Nephron (organoid): ENCODE data around the gene TTC21A.
"Not testable (repeated sequence)": the region's sequence is repeated elsewhere in the genome, so short reads cannot be mapped to it uniquely, and the experiment has no call there.

Source experiments
- H3K27ac Mint-ChIP-seq, 3 experiments: 2 replicates each; pipeline ENCODE4 v1.8.0; 2020; ENCODE audit warnings: mixed read lengths in 3 of 3, mild to moderate bottlenecking in 2 of 3, moderate library complexity in 1 of 3
- H3K27me3 Mint-ChIP-seq: 2 replicates; pipeline ENCODE4 v1.8.0; 2021; ENCODE audit warnings: low read depth, mild to moderate bottlenecking, moderate library complexity, mixed read lengths
- H3K36me3 Mint-ChIP-seq: 2 replicates; pipeline ENCODE4 v1.8.0; 2020; ENCODE audit warnings: low read depth, mixed read lengths
- H3K4me1 Mint-ChIP-seq: 2 replicates; pipeline ENCODE4 v1.8.0; 2020; ENCODE audit warnings: mixed read lengths
- H3K4me3 Mint-ChIP-seq, 3 experiments: 2 replicates each; pipeline ENCODE4 v1.8.0; 2020; ENCODE audit warnings: mild to moderate bottlenecking in 3 of 3, mixed read lengths in 3 of 3, moderate library complexity in 2 of 3
- H3K9me3 Mint-ChIP-seq: 2 replicates; pipeline ENCODE4 v1.8.0; 2020; ENCODE audit warnings: mixed read lengths
- CTCF ChIP-seq, 3 experiments: fragments of 200-600 bp; sonication (generic); IDR thresholded peaks; one replicate each; pipeline ENCODE4 v1.5.0; 2021; ENCODE audit warnings: antibody characterized with exemption in 3 of 3; ENCODE audit not compliant: unreplicated experiment in 3 of 3

Gene TTC21A

GRCh38 chr3:39166932-39167532 is 59.6 kb downstream of the TTC21A start:
- TF ChIP-seq CTCF (IDR thresholded peaks at IDR 0.05; ENCODE audit: unreplicated experiment in 3 of 3) = no peak
- Mint-ChIP-seq H3K9me3 (no peaks in the 10 kb centered on the region), H3K36me3 (no peaks in the 10 kb centered on the region), H3K27me3 (peaks cover 3% of the 10 kb centered on the region), H3K4me1 (peaks cover 11% of the 10 kb centered on the region), H3K4me3 (no peak overlapping the region), H3K27ac (no peak overlapping the region)

GRCh38 chr3:39168156-39168780 is 60.8 kb downstream of the TTC21A start:
- Mint-ChIP-seq H3K27me3 (peaks cover 3% of the 10 kb centered on the region), H3K4me1 (peaks cover 11% of the 10 kb centered on the region), H3K4me3 (no peak overlapping the region), H3K36me3 (no peaks in the 10 kb centered on the region), H3K27ac (no peak overlapping the region), H3K9me3 (peaks cover 2% of the 10 kb centered on the region)
- no peak for TF ChIP-seq CTCF (IDR thresholded peaks at IDR 0.05; ENCODE audit: unreplicated experiment in 3 of 3)

GRCh38 chr3:39169712-39170111 is 62.2 kb downstream of the TTC21A start:
- peaks cover 3% of the 10 kb centered on the region for H3K27me3 Mint-ChIP-seq
- H3K4me3 Mint-ChIP-seq = no peak overlapping the region
- no peak overlapping the region for H3K27ac Mint-ChIP-seq
- TF ChIP-seq CTCF (IDR thresholded peaks at IDR 0.05; ENCODE audit: unreplicated experiment in 3 of 3) = no peak
- peaks cover 3% of the 10 kb centered on the region for H3K9me3 Mint-ChIP-seq
- peaks cover 13% of the 10 kb centered on the region for H3K4me1 Mint-ChIP-seq
- no peaks in the 10 kb centered on the region for H3K36me3 Mint-ChIP-seq

- peaks cover 6% of the 10 kb centered on the region for H3K9me3 Mint-ChIP-seq
- H3K4me1 Mint-ChIP-seq = peaks cover 10% of the 10 kb centered on the region
- no peak for TF ChIP-seq CTCF (IDR thresholded peaks at IDR 0.05; ENCODE audit: unreplicated experiment in 3 of 3)
- no peak overlapping the region for H3K27ac Mint-ChIP-seq
- no peak overlapping the region for H3K4me3 Mint-ChIP-seq
- no peaks in the 10 kb centered on the region for H3K36me3 Mint-ChIP-seq
- H3K27me3 Mint-ChIP-seq = peaks cover 3% of the 10 kb centered on the region
These were observed 63.0 kb downstream of the TTC21A start for GRCh38 chr3:39170461-39170860.

- not testable (repeated sequence) for H3K27me3 Mint-ChIP-seq, H3K4me3 Mint-ChIP-seq, H3K36me3 Mint-ChIP-seq, H3K27ac Mint-ChIP-seq, H3K9me3 Mint-ChIP-seq
- peaks cover 10% of the 10 kb centered on the region for H3K4me1 Mint-ChIP-seq
These were observed 63.4 kb downstream of the TTC21A start for GRCh38 chr3:39170877-39171276.

- no peak for TF ChIP-seq CTCF (IDR thresholded peaks at IDR 0.05; ENCODE audit: unreplicated experiment in 3 of 3)
- H3K36me3 Mint-ChIP-seq = no peaks in the 10 kb centered on the region
- peak overlapping the region in 1 of 3 experiments; percentile 20 for H3K27ac Mint-ChIP-seq
- H3K9me3 Mint-ChIP-seq = peaks cover 6% of the 10 kb centered on the region
- peaks cover 18% of the 10 kb centered on the region for H3K4me1 Mint-ChIP-seq
- H3K27me3 Mint-ChIP-seq = peaks cover 3% of the 10 kb centered on the region
- no peak overlapping the region for H3K4me3 Mint-ChIP-seq
These were observed 64.4 kb downstream of the TTC21A start for GRCh38 chr3:39171860-39172259.
